ENCODE results near the gene USP46. TPM values are rescaled to one million over a fixed set of nuclear protein-coding genes. Genes with fewer than 3 reads are reported as not detected.

Gene USP46
- total RNA-seq, 6 donors from 2014 or later: 4.2 to 14.0 (median 8.2) TPM

DNA sequence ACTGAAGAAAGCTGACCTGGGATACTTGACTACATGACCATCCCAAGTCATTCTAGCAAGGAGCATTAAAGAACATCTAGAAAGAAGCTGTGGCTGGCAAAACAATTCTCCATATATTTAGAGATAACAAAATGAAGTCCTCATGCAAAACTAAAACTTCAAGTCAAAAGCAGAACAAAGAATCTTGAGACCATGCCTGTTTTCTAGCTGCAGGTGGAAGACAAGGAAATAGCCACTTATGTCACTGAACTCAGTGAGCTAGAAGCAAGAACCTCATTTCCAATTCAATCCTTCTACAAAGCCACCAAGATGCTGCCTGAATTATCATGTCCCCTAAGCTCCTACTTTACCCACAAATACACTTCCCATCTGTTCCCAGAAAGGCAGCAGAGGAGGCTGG is 13.8 kb downstream of the USP46 start:
- H3K4me3 ChIP-seq: no peak overlapping the region
- no peak for ATAC-seq (ENCODE audit: low FRiP score in 2 of 2)

DNA sequence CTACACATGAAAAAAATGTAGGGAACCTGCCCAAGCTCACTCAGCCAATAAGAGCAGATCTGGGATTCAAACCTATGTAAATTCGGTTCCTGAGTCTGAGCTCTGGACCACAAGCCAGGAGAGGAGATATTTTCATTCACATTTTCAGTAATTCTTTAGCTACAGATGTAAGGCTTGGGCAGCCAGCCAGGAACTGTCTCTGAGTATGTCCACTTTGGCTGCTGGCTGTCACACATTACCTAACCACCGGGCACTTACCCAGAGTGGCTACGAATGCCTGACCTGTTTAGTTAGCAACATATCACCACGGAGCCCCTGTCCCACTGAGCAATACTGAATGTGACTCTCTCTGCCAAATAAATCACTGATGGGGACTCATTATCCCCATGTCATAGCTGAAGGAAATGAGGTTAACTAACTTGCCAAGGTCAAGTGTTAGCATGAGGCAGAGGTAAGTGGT is 15.3 kb downstream of the USP46 start:
- H3K27me3 ChIP-seq: no peaks in the 10 kb centered on the region
- 29 to 50% methylated on average over 3 to 4 of the region's 4 CpGs for WGBS, 2 donors
- no peak overlapping the region for H3K4me3 ChIP-seq
- peak in 1 of 2 donors; percentile 88 for DNase-seq
- no peak for TF ChIP-seq POLR2AphosphoS5 (IDR thresholded peaks at IDR 0.05)
- TF ChIP-seq POLR2A (IDR thresholded peaks at IDR 0.05): no peak
- TF ChIP-seq, protein P1, sequence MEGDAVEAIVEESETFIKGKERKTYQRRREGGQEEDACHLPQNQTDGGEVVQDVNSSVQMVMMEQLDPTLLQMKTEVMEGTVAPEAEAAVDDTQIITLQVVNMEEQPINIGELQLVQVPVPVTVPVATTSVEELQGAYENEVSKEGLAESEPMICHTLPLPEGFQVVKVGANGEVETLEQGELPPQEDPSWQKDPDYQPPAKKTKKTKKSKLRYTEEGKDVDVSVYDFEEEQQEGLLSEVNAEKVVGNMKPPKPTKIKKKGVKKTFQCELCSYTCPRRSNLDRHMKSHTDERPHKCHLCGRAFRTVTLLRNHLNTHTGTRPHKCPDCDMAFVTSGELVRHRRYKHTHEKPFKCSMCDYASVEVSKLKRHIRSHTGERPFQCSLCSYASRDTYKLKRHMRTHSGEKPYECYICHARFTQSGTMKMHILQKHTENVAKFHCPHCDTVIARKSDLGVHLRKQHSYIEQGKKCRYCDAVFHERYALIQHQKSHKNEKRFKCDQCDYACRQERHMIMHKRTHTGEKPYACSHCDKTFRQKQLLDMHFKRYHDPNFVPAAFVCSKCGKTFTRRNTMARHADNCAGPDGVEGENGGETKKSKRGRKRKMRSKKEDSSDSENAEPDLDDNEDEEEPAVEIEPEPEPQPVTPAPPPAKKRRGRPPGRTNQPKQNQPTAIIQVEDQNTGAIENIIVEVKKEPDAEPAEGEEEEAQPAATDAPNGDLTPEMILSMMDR (IDR thresholded peaks at IDR 0.05): no peak
- TF ChIP-seq EP300 (IDR thresholded peaks at IDR 0.05): no peak
- no peak overlapping the region for H3K27ac ChIP-seq
- no peaks in the 10 kb centered on the region for H3K36me3 ChIP-seq
- H3K9me3 ChIP-seq: no peaks in the 10 kb centered on the region
- peaks cover 5 to 24% (median 17%) of the 10 kb centered on the region in 4 donors for H3K4me1 ChIP-seq
- ATAC-seq (ENCODE audit: low FRiP score in 2 of 2): peak; percentile 74 to 77

More for the DNA sequence above, 13.8 kb downstream of the USP46 start:
- H3K4me1 ChIP-seq: peaks cover 5 to 24% (median 17%) of the 10 kb centered on the region in 4 donors
- H3K27ac ChIP-seq: no peak overlapping the region
- DNase-seq: no peak
- H3K36me3 ChIP-seq: no peaks in the 10 kb centered on the region
- TF ChIP-seq POLR2AphosphoS5 (IDR thresholded peaks at IDR 0.05) (no peak), EP300 (IDR thresholded peaks at IDR 0.05) (no peak), POLR2A (IDR thresholded peaks at IDR 0.05) (no peak)
- TF ChIP-seq, protein P1 (IDR thresholded peaks at IDR 0.05): no peak
- no peaks in the 10 kb centered on the region for H3K27me3 ChIP-seq
- H3K9me3 ChIP-seq: no peaks in the 10 kb centered on the region

DNA sequence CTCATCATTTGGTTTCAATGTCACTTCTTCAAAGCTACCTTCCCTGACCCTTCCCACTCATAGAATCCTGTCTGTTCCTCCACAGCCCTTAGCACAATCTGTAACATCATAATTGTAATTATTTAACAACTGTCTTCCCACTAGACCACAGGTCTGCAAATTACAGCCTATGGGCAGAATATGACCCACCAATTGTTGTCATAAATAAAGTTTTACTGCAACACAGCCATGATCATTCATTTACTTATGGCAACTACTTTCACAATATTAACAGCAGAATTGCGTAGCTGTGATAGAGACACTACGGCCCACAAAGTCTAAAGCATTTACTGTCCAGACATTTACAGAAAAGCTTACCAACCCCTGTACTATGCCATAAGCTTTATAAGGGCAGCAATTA is 15.9 kb downstream of the USP46 start:
- H3K27me3 ChIP-seq: no peaks in the 10 kb centered on the region
- TF ChIP-seq POLR2A (IDR thresholded peaks at IDR 0.05): no peak
- TF ChIP-seq EP300 (IDR thresholded peaks at IDR 0.05): no peak
- no peak for TF ChIP-seq POLR2AphosphoS5 (IDR thresholded peaks at IDR 0.05)
- TF ChIP-seq, protein P1 (IDR thresholded peaks at IDR 0.05): no peak
- peaks cover 5 to 24% (median 17%) of the 10 kb centered on the region in 4 donors for H3K4me1 ChIP-seq
- DNase-seq: no peak
- ATAC-seq (ENCODE audit: low FRiP score in 2 of 2): no peak
- no peak overlapping the region for H3K4me3 ChIP-seq
- no peaks in the 10 kb centered on the region for H3K9me3 ChIP-seq
- no peaks in the 10 kb centered on the region for H3K36me3 ChIP-seq
- 69 to 91% methylated on average over 2 of the region's 2 CpGs for WGBS, 2 donors
- H3K27ac ChIP-seq: no peak overlapping the region

DNA sequence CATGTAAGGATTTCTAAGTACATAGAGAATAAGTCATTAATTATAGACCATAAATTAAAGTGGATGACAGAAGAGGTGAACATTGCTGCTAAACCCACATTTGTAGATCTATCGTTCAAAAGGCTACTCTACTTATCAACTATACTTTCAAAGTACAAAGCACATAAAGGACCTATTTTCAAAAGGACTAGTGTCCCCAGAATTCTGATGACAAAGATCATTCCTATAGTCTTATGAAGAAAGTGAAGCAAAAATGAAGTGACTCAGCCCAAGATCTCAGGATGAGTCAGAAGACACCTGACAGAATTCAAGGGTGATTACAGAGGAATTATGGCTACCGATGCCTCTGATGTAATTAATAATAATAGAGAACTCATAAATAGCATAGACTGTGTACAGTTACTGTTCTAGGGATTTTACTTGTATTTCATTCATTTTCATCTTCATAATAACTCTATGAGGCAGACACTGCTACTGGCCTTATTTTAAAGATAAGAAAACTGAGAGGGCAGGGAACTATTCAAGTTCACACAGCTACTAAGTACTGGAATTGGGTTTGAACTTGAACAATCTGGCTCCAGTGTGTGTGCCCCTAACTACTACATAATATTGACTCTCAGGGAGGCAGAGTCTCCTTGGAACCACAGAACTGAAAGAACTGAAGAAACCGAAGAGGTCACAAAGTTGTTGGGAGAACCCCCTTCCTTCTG is 17.1 kb downstream of the USP46 start:
- Histone ChIP-seq H3K27me3 (no peaks in the 10 kb centered on the region), H3K27ac (peak overlapping the region in 1 of 4 donors; percentile 4), H3K4me3 (no peak overlapping the region), H3K9me3 (no peaks in the 10 kb centered on the region), H3K36me3 (no peaks in the 10 kb centered on the region), H3K4me1 (peaks cover 5 to 24% (median 16%) of the 10 kb centered on the region in 4 donors)
- DNase-seq: no peak
- 72 to 75% methylated on average over 3 of the region's 3 CpGs for WGBS, 2 donors
- TF ChIP-seq POLR2A (IDR thresholded peaks at IDR 0.05): no peak
- no peak for ATAC-seq (ENCODE audit: low FRiP score in 2 of 2)

DNA sequence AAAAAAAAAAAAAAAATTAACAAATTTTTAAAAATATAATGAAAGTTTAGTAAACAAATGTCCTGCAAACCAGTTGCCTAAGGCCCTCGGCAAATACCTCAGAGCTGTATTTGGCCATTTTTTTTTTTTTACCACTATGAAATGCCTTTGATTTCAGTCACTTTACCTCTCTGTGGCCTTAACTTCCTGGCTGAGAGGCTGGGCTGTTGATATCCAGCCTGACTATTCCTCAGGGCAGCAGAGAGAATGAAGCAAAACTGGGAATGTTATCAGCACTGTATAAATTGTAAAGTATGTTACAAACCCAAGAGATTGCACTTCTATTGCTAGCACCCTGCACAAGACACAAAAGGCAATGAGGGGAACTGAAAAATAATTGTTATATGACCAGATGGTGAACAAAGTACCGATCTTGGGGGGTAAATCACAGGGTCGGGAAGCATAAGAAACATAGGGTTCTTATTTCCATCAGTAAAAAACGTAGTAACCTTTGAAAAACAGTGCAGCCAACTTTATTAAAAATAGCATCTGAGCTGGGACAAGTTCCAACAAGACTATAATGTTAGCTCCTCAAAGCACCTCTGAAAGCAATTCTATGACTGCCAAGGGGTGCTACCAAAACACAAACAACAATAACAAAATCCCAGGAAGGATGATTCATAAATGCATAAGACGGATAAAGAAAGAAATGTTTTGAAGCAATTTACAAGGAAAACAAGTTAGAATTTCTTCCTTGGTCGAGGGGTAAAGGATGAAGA is 18.1 kb downstream of the USP46 start:
- no peak for TF ChIP-seq POLR2A (IDR thresholded peaks at IDR 0.05)
- TF ChIP-seq, protein P1 (IDR thresholded peaks at IDR 0.05): no peak
- no peak for TF ChIP-seq EP300 (IDR thresholded peaks at IDR 0.05)
- no peak for TF ChIP-seq POLR2AphosphoS5 (IDR thresholded peaks at IDR 0.05)
- Histone ChIP-seq H3K27ac (peak overlapping the region in 1 of 4 donors; percentile 4), H3K27me3 (no peaks in the 10 kb centered on the region), H3K36me3 (no peaks in the 10 kb centered on the region), H3K4me3 (no peak overlapping the region), H3K4me1 (peaks cover 5 to 24% (median 14%) of the 10 kb centered on the region in 4 donors), H3K9me3 (no peaks in the 10 kb centered on the region)
- DNase-seq: no peak
- ATAC-seq (ENCODE audit: low FRiP score in 2 of 2): no peak
- WGBS, 2 donors: 63 to 77% methylated on average over 6 of the region's 6 CpGs
